Measurements from ENCODE around the gene VTI1A. TPM values are rescaled to one million over a fixed set of nuclear protein-coding genes. Genes with fewer than 3 reads are reported as not detected.
"Not testable (repeated sequence)": the region's sequence is repeated elsewhere in the genome, so short reads cannot be mapped to it uniquely, and the experiment has no call there.

Gene VTI1A
- total and polyA plus RNA-seq, 7 donors = 10.8 to 80.3 (median 36.8) TPM

- Histone ChIP-seq H3K9me3 (no peaks in the 10 kb centered on the region), H3K4me1 (peaks cover 0 to 10% (median 1%) of the 10 kb centered on the region in 4 donors), H3K27me3 (no peaks in the 10 kb centered on the region), H3K4me3 (no peak overlapping the region), H3K36me3 (peaks cover 0 to 16% (median 0%) of the 10 kb centered on the region in 4 donors), H3K27ac (no peak overlapping the region)
- TF ChIP-seq CTCF (IDR thresholded peaks at IDR 0.05) (no peak), POLR2AphosphoS5 (IDR thresholded peaks at IDR 0.05) (no peak), EP300 (IDR thresholded peaks at IDR 0.05) (no peak), POLR2A (IDR thresholded peaks at IDR 0.05) (no peak)
- intact Hi-C loops (cut with DNase I) = no loop called here
- WGBS, 2 donors = 89 to 90% methylated on average over 8 of the region's 8 CpGs
- DNase-seq = no peak
These were observed 89.6 kb downstream of the VTI1A start for GRCh38 chr10:112536663-112537062.

GRCh38 chr10:112538168-112538567, 91.2 kb downstream of the VTI1A start:
- intact Hi-C loops (cut with DNase I) = no loop called here
- Histone ChIP-seq H3K36me3 (peaks cover 0 to 16% (median 0%) of the 10 kb centered on the region in 4 donors), H3K27me3 (no peaks in the 10 kb centered on the region), H3K4me1 (peaks cover 0 to 10% (median 1%) of the 10 kb centered on the region in 4 donors), H3K4me3 (no peak overlapping the region), H3K27ac (no peak overlapping the region), H3K9me3 (no peaks in the 10 kb centered on the region)
- no peak for DNase-seq
- TF ChIP-seq EP300 (IDR thresholded peaks at IDR 0.05) (no peak), CTCF (IDR thresholded peaks at IDR 0.05) (no peak), POLR2A (IDR thresholded peaks at IDR 0.05) (no peak), POLR2AphosphoS5 (IDR thresholded peaks at IDR 0.05) (no peak)
- 95 to 97% methylated on average over 7 of the region's 7 CpGs for WGBS, 2 donors

- intact Hi-C loops (cut with DNase I) = no loop called here
- DNase-seq = no peak
- Histone ChIP-seq H3K4me3 (no peak overlapping the region), H3K4me1 (peaks cover 0 to 10% (median 1%) of the 10 kb centered on the region in 4 donors), H3K36me3 (peaks cover 0 to 16% (median 0%) of the 10 kb centered on the region in 4 donors), H3K9me3 (no peaks in the 10 kb centered on the region), H3K27me3 (no peaks in the 10 kb centered on the region), H3K27ac (no peak overlapping the region)
- no peak for TF ChIP-seq POLR2A (IDR thresholded peaks at IDR 0.05)
- TF ChIP-seq POLR2AphosphoS5 (IDR thresholded peaks at IDR 0.05) = no peak
- no peak for TF ChIP-seq EP300 (IDR thresholded peaks at IDR 0.05)
- no peak for TF ChIP-seq CTCF (IDR thresholded peaks at IDR 0.05)
- 97 to 98% methylated on average over 3 of the region's 3 CpGs for WGBS, 2 donors
These were observed 92.3 kb downstream of the VTI1A start for GRCh38 chr10:112539340-112539739.

- H3K4me1 ChIP-seq; H3K4me3 ChIP-seq; H3K9me3 ChIP-seq; H3K27ac ChIP-seq; H3K27me3 ChIP-seq; intact Hi-C loops (cut with DNase I); DNase-seq: not testable (repeated sequence)
- peaks cover 0 to 16% (median 0%) of the 10 kb centered on the region in 4 donors for H3K36me3 ChIP-seq
- WGBS, 2 donors = 96 to 98% methylated on average over 5 of the region's 5 CpGs
These were observed 95.8 kb downstream of the VTI1A start for GRCh38 chr10:112542823-112543222.

GRCh38 chr10:112546474-112546873, 99.5 kb downstream of the VTI1A start:
- intact Hi-C loops (cut with DNase I) = no loop called here
- no peak for DNase-seq
- no peak for TF ChIP-seq POLR2A (IDR thresholded peaks at IDR 0.05)
- TF ChIP-seq CTCF (IDR thresholded peaks at IDR 0.05) = no peak
- no peak for TF ChIP-seq EP300 (IDR thresholded peaks at IDR 0.05)
- TF ChIP-seq POLR2AphosphoS5 (IDR thresholded peaks at IDR 0.05) = no peak
- Histone ChIP-seq H3K36me3 (no peaks in the 10 kb centered on the region), H3K4me3 (no peak overlapping the region), H3K4me1 (no peaks in the 10 kb centered on the region), H3K27ac (no peak overlapping the region), H3K9me3 (no peaks in the 10 kb centered on the region), H3K27me3 (no peaks in the 10 kb centered on the region)
- WGBS, 2 donors = 69 to 91% methylated on average over 2 of the region's 2 CpGs

All from sigmoid colon (tissue), 7 donors.